ENCODE data around the gene ZNF559.
A peak's percentile ranks its signal among the peaks of the same experiment; 100 is the strongest.
"Not testable (repeated sequence)": the region's sequence is repeated elsewhere in the genome, so short reads cannot be mapped to it uniquely, and the experiment has no call there.

ZNF559 gene

DNA sequence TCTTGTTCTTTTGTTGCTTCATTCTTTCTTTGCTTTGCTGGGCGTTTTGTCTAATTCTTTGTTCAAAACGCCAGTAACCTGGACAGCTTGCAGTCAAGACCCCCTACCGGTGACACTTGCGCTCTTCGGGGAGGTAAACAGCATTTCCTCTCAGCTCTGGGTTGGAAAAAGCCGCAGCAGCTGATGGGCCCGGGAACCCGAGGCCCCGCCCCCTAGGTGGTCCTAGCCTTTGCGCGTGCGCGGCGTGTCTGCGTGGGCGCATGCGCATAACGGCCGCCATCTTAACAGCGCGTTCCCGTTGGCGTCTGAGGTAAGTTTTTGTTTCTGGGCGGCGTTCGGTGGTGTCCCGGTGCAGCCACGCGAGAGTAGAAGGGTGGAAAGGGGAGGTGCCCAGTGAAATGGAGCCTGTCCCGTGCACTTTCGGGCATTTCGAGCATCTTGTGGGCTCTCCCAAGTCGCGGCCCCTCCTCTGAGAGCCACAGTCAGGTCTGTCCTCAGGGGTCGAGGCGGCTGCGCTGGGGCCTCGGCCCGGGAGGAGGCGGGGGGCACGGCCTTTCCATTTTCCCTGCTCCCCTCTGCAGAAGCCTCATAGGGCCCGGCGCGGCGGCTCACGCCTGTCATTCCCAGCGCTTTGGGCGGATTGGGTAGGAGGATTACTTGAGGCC, at the start of gene ZNF559:
Gene ZNF559, plus strand, starts transcription at position 261 of the 665 bp plus-strand sequence. CDS start 14,371 bp downstream, outside the sequence.
- peak within 1 kb of the TSS; percentile 87 for H3K4me3 ChIP-seq (replicated peaks; ENCODE audit: low read depth, low read length)
- peak; percentile 97 for DNase-seq (ENCODE audit: low read depth)
- TF ChIP-seq, protein P1, sequence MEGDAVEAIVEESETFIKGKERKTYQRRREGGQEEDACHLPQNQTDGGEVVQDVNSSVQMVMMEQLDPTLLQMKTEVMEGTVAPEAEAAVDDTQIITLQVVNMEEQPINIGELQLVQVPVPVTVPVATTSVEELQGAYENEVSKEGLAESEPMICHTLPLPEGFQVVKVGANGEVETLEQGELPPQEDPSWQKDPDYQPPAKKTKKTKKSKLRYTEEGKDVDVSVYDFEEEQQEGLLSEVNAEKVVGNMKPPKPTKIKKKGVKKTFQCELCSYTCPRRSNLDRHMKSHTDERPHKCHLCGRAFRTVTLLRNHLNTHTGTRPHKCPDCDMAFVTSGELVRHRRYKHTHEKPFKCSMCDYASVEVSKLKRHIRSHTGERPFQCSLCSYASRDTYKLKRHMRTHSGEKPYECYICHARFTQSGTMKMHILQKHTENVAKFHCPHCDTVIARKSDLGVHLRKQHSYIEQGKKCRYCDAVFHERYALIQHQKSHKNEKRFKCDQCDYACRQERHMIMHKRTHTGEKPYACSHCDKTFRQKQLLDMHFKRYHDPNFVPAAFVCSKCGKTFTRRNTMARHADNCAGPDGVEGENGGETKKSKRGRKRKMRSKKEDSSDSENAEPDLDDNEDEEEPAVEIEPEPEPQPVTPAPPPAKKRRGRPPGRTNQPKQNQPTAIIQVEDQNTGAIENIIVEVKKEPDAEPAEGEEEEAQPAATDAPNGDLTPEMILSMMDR (IDR thresholded peaks at IDR 0.05; ENCODE audit: low read length, missing control alignments) = peak; percentile 39

DNA sequence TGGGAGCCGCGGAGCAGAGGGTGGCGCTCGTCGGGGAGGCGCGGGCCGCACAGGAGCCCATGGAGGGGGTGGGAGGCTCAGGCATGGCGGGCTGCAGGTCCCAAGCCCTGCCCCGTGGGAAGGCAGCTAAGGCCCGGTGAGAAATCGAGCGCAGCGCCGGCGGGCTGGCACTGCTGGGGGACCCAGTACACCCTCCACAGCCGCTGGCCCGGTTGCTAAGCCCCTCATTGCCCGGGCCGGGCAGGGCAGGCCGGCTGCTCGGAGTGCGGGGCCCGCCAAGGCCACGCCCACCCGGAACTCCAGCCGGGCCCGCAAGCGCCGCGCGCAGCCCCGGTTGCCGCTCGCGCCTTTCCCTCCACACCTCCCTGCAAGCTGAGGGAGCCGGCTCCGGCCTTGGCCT, 40.5 kb upstream of the ZNF559 start:
- not testable (repeated sequence) for DNase-seq (ENCODE audit: low read depth); H3K4me3 ChIP-seq (replicated peaks; ENCODE audit: low read depth, low read length)

DNA sequence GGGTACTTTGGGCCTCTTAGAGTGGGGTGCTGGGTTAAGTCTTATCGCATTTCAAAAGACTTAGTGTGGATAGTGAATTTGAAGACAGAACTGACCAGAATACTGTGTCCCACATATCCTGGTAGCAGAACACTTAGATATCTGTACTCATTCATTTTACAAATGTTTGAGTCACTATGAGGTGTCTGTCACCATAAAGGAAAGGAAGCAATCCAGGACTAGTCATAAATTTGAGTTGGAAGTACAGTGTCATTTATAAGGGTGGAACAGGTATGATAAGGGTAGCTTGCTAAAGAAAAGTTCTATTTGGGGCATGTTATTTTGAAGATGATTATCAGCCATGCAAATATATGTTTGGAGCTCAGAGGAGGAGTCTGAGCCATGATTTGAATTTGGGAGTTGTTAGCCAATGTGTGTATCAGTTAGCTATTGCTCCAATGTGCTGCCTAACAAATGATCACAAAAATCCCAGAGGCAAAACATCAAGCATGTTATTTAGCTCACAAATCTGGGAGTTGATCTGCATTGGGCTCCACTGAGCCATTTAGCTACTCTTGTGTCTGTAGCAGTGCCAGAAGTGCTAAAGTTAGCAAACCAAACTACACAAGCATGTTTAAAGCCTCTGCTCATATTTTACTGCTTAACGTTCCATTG, 34.6 kb upstream of the ZNF559 start:
- no peak for DNase-seq (ENCODE audit: low read depth)
- TF ChIP-seq, protein P1 (IDR thresholded peaks at IDR 0.05; ENCODE audit: low read length, missing control alignments) = no peak
- no peak overlapping the region for H3K4me3 ChIP-seq (replicated peaks; ENCODE audit: low read depth, low read length)

DNA sequence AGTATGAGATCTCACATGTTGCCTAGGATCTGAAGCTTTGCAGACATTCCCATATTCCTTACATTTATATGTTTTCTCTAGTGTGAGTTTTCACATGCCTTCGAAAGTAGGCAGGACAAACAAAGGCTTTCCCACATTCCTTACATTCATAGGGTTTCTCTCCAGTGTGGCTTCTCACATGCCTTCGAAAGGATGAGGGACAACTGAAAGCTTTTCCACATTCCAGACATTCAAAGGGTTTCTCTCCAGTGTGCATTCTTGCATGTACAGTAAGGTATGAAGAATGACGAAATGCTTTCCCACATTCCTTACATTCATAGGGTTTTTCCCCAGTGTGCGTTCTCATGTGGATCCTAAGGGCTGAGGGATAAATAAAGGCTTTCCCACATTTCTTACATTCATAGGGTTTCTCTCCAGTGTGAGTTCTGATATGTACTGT, 28.5 kb upstream of the ZNF559 start:
- TF ChIP-seq, protein P1 (IDR thresholded peaks at IDR 0.05; ENCODE audit: low read length, missing control alignments) = no peak
- DNase-seq (ENCODE audit: low read depth) = no peak
- no peak overlapping the region for H3K4me3 ChIP-seq (replicated peaks; ENCODE audit: low read depth, low read length)

DNA sequence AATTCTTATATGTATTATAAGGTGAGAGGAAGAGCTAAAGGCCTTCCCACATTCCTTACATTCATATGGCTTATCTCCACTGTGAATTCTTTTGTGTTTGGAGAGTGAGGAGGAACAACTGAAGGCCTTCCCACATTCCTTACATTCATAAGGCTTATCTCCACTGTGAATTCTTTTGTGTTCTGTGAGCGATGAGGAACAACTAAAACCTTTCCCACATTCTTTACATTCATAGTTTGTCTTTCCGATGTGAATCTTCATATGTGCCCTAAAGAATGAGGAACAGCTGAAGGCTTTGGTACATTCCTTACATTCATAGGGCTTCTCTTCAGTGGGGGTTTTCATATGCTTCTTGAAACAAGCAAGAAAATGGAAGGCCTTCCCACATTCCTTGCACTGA, 27.6 kb upstream of the ZNF559 start:
- DNase-seq (ENCODE audit: low read depth) = no peak
- no peak overlapping the region for H3K4me3 ChIP-seq (replicated peaks; ENCODE audit: low read depth, low read length)
- TF ChIP-seq, protein P1 (IDR thresholded peaks at IDR 0.05; ENCODE audit: low read length, missing control alignments) = no peak

DNA sequence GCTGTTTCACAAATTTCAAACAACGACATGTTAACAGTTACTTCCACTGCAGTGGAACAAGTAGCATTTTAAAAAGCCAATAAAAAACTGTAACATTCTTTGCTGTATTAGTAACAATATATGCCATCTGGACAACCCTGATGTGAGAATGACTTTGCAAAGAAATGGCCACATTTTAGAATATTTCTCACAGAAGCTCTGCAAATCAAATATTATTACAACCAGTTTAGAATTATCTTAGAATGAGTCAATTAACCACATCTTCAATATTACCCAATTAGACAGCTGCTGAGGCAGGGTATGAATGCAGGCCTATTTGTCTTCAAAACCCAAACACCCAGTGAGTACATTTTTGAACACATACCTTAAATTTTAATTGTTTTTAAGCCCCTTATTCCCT, 17.5 kb upstream of the ZNF559 start:
- TF ChIP-seq, protein P1 (IDR thresholded peaks at IDR 0.05; ENCODE audit: low read length, missing control alignments) = no peak
- no peak overlapping the region for H3K4me3 ChIP-seq (replicated peaks; ENCODE audit: low read depth, low read length)
- DNase-seq (ENCODE audit: low read depth) = peak; percentile 39

DNA sequence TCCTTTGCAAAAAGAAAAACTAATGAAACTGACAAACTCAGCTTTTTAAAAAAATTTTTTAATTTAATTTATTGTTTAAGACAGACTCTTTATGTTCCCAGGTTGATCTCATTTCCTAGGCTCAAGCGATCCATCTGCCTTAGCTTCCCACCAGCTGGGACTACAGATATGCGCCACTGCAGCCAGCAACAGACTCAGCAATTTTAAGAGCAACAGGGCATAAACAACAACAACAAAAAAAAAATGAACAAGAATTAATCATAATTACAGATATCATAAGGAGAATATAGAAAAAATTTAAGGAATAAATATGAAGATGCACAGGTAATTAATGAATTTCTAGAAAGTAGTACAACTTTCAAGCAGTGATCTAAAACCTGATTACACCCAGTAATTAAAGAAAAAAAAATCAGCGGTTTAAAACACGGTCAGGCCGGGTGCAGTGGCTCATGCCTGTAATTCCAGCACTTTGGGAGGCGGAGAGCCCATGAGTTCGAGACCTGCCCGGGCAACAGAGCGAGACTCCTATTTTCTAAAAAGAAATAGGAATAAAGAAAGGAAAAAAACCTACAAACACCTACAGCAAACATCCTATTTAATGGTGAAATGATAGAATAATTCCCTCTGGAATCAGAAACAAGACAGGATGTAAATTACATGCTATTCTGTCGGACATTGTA, 15.7 kb upstream of the ZNF559 start:
- TF ChIP-seq, protein P1 (IDR thresholded peaks at IDR 0.05; ENCODE audit: low read length, missing control alignments) = no peak

More for the DNA sequence above, 15.7 kb upstream of the ZNF559 start:
- peak overlapping the region; percentile 77 for H3K4me3 ChIP-seq (replicated peaks; ENCODE audit: low read depth, low read length)
- DNase-seq (ENCODE audit: low read depth) = no peak
